RCC 7860 (cell line): ENCODE data around the gene CDCP2.
"Not testable (repeated sequence)": the region's sequence is repeated elsewhere in the genome, so short reads cannot be mapped to it uniquely, and the experiment has no call there.

ENCODE experiments used
- DNase-seq: peaks from one replicate; pipeline ENCODE4 v3.0.0-alpha.2; 2015; ENCODE audit warnings: low spot score
- FAIRE-seq: peaks from 2 replicates; lab custom pipeline; 2012; peaks lifted over from hg19 to GRCh38; lab: Jason Lieb, UNC

CDCP2 gene

GRCh38 chr1:54118704-54119103 is 34.1 kb downstream of the CDCP2 start:
- DNase-seq = peak; percentile 99
- FAIRE-seq = peak; percentile 97

GRCh38 chr1:54117815-54118563 is 34.8 kb downstream of the CDCP2 start:
- peak; percentile 82 for DNase-seq
- peak; percentile 87 for FAIRE-seq

DNA sequence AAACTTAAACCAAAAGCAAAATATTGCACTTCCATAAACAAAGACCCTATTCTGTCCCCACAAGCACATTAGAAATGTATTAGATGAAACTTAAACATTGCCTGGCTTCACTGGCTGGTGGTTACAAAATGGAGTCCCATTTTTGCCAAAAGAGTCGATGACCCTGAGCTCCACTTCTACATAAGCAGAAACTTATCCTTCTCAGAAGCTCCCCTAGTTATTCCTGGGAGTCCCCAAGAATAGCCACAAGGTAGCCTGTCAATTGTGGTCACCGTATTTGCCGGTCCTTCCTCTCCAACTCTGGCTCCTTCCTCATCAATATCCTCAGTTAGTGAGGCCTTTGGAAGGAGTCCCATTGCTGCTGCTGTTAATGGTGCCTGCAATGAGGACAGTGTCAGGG is 37.3 kb downstream of the CDCP2 start:
- no peak for DNase-seq
- no peak for FAIRE-seq

- FAIRE-seq (no peak), DNase-seq (no peak)
Measured at GRCh38 chr1:54114955-54115354, 37.8 kb downstream of the CDCP2 start.

- FAIRE-seq (no peak), DNase-seq (no peak)
Measured at GRCh38 chr1:54114001-54114400, 38.8 kb downstream of the CDCP2 start.

- no peak for FAIRE-seq
- no peak for DNase-seq
Measured at GRCh38 chr1:54112705-54113368, 40.0 kb downstream of the CDCP2 start.

DNA sequence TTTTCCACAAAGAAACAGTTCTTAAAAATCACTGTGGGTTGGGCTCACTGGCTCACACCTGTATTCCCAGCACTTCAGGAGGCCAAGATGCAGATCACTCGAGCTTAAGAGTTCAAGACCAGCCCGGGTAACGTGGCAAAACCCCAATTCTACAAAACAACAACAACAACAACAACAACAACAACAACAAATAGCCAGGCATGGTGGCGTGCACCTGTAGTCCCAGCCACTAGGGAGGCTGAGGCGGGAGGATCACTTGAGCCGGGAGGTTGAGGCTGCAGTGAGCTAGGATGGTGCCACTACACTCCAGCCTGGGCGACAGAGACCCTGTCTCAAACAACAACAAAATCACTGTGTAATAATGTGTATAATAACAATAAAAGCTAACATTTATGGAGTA is 40.8 kb downstream of the CDCP2 start:
- FAIRE-seq = no peak
- no peak for DNase-seq

- DNase-seq = no peak
- FAIRE-seq = no peak
Measured at GRCh38 chr1:54111624-54112023, 41.2 kb downstream of the CDCP2 start.

DNA sequence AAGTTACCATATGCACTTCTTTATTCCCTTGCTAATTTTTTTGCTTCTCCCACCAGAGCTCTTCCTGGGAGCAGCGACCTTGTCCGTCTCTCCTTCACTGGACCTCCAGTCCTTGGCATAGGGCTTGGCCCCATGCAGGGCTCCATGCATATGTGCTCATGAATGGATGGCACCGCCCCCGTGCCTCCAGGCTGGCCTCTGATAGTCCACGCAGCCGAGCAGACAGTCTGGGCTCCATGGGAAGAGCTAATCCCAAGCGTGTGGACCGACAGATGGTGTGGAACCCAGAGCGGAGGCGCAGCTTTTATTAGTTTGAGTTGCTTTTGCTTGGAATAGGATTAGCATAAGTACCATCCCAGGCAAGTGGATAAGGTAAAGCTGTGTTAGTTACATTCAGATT is 41.8 kb downstream of the CDCP2 start:
- DNase-seq = no peak

DNA sequence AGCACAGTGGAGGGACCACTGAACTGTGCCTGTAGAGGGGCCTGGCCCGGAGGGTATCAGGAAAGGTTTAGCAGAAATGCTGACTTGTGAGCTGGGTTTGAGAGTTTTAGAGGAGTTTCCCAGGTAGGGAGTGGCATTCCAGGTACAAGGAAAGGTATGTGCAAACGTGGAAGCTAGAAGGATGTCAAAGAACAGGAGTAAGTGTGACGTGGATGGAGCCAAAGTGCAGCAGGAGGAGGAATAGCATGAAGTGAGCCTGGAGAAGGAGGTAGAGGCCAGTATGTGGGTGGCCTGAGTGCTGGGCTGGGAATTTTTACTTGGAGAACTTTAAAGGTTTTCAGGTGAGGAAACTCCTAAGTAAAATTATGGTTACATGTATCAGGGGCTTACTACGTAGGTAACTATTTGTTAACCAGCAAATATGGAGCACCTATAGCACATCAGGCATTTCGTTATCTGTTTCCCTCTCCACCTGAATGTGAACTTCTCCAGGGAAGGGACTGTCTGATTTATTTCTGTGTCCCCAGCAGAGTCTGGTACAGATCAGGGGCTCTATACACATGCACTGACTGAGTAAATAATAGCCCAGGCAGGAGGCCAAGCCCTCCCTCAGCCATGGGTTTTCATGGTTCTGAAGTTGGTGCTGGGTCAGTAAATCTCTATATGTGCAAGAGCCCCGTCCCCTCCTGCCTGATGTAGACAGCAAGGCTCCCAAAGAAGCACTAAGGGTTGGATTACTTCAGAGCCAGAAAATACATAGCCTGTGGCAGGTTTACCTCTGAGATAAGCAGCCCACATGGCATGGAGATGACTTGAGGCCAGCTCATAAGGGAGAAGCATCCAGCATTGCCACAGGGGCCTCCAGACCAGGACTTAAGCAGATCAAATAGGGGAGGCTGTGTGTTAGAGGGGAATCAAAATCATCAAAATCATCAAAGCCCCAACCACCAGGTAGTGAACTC is 43.4 kb downstream of the CDCP2 start:
- DNase-seq = no peak
- no peak for FAIRE-seq

More for the DNA sequence above, 41.8 kb downstream of the CDCP2 start:
- FAIRE-seq = no peak

DNA sequence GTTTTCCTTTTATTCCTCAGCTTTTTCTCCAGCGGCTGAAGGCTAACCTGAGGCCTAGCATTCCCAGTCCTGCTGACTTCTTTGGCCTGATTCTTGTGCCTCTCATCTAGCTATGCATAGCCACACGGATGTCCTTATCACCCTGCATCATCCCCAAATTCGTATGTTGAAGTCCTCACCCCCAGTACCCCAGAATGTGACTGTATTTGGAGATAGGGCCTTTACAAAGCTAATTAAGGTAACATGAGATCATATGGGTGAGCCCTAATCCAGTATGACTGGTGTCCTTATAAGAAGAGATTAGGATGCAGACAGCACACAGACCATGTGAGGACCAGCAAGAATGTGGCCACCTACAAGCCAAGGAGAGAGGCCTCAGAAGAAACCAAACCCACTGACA is 44.6 kb downstream of the CDCP2 start:
- no peak for DNase-seq

DNA sequence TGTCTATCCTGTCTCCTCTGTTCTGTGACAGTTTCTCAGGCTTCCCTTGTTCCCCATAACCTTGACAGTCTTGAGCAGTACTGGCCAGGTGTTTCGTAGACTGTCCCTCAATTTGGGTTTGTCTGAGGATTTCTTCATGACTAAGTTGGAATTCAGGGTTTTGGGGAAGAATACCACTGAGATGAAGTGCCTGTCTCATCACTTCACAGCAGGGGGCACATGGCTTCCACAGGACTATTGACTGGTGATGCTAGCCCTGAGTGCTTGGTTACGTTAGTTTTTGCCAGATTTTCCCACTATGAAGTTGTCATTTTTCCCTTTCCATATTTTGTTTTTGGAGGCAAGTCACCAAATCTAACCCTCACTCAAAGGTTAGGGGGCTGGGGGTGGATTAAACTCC is 45.7 kb downstream of the CDCP2 start:
- DNase-seq = peak; percentile 22

More for the DNA sequence above, 44.6 kb downstream of the CDCP2 start:
- no peak for FAIRE-seq

DNA sequence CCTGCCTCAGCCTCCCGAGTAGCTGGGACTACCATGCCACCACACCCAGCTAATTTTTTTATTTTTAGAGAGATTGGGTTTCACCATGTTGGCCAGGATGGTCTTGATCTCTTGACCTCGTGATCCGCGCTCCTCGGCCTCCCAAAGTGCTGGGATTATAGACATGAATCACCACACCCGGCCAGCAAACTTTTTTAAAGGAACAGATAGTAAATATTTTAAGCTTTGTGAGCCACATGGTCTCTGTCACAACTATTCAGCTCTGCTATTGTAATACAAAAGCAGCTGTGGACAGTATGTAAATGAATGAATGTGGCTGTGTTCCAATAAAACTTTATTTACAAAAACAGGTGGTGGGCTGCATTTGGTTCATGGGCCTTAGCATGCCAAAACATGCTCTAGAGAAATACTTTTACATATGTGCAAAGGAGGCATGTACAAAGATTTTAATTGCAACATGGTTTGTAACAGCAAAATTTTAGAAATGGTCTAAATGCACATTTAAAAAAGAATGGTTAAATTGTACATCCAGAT is 47.0 kb downstream of the CDCP2 start:
- no peak for DNase-seq
- no peak for FAIRE-seq

More for the DNA sequence above, 45.7 kb downstream of the CDCP2 start:
- no peak for FAIRE-seq

DNA sequence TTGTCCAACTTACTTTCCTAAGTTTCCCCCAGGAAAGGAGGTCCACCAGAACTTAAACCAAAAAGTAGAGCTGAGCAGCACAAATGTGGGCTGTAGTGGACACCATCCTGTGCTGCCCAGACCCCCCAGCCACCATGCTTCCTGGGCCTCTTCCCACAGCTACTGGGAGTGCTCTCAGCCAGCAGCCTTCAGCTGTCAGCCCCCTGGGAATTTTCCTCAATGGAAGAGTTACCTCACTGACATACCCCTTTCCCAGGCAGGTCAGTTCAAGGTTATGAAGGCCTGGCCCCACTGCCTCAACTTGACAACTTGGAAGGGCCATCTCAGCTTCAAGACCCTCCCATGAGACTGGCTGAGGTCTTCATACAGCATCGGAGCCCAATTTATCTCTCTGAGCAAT is 47.7 kb downstream of the CDCP2 start:
- DNase-seq = no peak
- FAIRE-seq = no peak

- not testable (repeated sequence) for DNase-seq, FAIRE-seq
Measured at GRCh38 chr1:54104613-54105012, 48.2 kb downstream of the CDCP2 start.

DNA sequence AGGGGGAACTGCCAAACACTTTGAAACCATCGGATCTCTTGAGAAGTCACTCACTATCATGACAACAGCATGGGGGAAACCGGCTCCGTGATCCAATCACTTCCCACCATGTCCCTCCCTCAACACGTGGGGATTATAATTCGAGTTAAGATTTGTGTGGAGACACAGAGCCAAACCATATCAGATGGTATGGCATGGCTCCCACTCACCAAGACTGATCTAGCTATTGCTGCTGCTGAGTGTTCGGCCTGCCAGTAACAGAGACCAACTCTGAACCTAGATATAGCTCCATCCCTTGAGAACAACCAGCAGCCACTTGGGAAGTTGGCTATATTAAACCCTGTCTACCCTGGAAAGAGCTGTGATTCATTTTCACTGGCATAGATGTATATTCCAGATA is 49.4 kb downstream of the CDCP2 start:
- no peak for DNase-seq
- no peak for FAIRE-seq

- no peak for FAIRE-seq
Measured at GRCh38 chr1:54100500-54100899, 52.3 kb downstream of the CDCP2 start.

GRCh38 chr1:54099061-54099610 is 53.7 kb downstream of the CDCP2 start:
- no peak for FAIRE-seq
- DNase-seq = no peak

More at GRCh38 chr1:54100500-54100899, 52.3 kb downstream of the CDCP2 start:
- no peak for DNase-seq

DNA sequence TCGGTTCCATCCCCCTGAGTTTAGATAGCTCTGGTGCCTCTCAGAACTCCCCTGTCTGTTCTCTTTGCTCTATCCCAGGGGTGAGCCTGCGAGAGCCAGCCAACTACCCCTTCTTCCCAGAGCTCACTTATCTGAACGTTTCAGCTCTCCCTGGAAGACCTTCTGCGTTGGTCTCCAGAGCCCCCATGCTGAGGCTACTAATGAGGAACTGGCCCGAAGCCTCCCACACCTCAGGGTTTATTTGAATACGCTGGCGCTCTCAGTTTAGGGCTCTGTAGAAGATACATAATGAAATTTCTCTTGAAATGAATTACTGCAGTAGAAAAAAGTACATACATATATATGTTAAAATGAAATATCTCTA is 55.9 kb downstream of the CDCP2 start:
- DNase-seq = no peak
- no peak for FAIRE-seq

DNA sequence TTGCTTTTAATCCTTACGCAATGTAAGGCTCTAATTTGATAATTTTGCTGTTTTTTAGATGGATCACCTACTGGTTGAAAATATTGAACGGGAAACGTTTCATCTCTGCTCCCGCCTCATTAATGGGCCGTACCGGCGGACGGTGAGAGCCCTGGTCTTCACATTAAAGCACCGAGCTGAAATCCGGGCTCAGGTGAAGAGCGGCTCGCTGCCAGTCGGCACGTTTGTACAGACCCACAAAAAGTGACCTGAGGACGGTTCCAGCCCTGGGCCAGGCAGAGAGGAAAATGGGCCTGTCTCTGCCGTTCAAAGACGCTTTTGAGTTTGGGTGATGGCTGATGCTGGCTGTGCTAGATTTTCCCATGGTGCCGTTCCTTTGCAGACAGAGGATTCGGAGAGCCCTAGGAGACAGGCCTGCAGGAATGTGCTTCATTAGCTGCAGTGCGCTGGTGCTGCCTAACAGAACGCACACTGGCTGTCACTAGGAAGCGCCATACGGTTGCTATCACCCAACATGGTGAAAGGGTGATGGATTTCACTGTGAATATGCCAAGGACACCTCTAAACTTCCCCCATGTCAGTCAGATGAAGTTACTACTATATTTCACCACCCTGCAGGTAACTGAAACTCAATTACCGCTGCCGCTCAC is 56.4 kb downstream of the CDCP2 start:
- DNase-seq (no peak), FAIRE-seq (no peak)
